Activated naive CD4-positive, alpha-beta T cell treated with anti-CD3 and anti-CD28 coated beads, Interleukin-2, amount 50 U/mL, for 24 hours (primary cell): ENCODE results near the gene GIMAP4.
"Not testable (repeated sequence)": the region's sequence is repeated elsewhere in the genome, so short reads cannot be mapped to it uniquely, and the experiment has no call there.

Source experiments
- H3K27ac Mint-ChIP-seq: one replicate; pipeline ENCODE4 v1.8.0; 2021; ENCODE audit warnings: mild to moderate bottlenecking, mixed read lengths
- H3K27me3 Mint-ChIP-seq: one replicate; pipeline ENCODE4 v1.8.0; 2021; ENCODE audit warnings: mixed read lengths
- H3K36me3 Mint-ChIP-seq: one replicate; pipeline ENCODE4 v1.8.0; 2021; ENCODE audit warnings: mixed read lengths
- H3K4me1 Mint-ChIP-seq: one replicate; pipeline ENCODE4 v1.8.0; 2021; ENCODE audit warnings: mixed read lengths
- H3K4me3 Mint-ChIP-seq: one replicate; pipeline ENCODE4 v1.8.0; 2021; ENCODE audit warnings: mild to moderate bottlenecking, mixed read lengths
- H3K9me3 Mint-ChIP-seq: one replicate; pipeline ENCODE4 v1.8.0; 2021; ENCODE audit warnings: mixed read lengths

The GIMAP4 gene

DNA sequence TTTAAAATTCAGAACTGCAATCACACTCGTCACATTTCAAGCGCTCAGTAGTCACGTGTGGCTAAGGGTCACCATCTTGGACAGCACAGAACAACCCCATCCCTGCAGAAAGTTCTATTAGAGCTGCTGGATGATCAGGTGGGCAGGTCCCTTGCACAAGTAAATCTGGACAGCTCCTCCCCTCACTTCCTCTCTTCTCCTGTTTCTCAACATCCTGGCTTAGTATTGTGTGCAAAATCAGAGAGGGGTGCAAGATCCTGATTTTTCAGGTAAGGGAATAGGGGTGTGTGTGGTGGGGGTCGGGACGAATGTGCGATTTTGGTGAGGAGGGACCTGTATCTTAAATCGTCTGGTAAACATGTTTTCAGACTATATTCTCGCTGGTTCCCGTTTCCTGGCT lies at the start of gene GIMAP4:
TSS of gene GIMAP4 (plus strand) at position 222 of the 400 bp plus-strand sequence. CDS start 2,512 bp downstream, outside the sequence.
- Mint-ChIP-seq H3K4me1 (peaks cover 74% of the 10 kb centered on the region), H3K4me3 (peak within 1 kb of the TSS; percentile 92), H3K27ac (peak within 1 kb of the TSS; percentile 97), H3K27me3 (no peaks in the 10 kb centered on the region), H3K9me3 (peaks cover 6% of the 10 kb centered on the region), H3K36me3 (peaks cover 30% of the 10 kb centered on the region)

DNA sequence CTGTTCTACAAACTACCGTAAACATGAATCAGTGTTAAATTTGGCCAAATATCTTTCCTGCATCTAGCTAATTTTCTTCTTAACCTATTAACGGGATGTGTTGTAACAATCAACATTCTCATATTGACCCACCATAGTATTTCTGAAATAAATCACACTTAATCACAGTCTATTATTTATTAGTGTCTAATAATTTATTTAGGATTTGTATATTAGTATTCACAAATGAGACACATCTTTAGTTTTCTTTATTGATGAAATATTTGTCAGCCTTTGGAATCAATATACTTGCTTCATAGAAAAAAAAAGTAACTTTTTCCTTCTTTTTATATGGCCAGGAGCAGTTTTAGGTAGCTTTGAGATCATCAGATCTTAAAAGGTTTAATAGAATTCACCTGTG lies 47.9 kb upstream of the GIMAP4 start:
- peak overlapping the region; percentile 97 for H3K4me3 Mint-ChIP-seq
- no peaks in the 10 kb centered on the region for H3K27me3 Mint-ChIP-seq
- H3K36me3 Mint-ChIP-seq: peaks cover 18% of the 10 kb centered on the region
- peaks cover 49% of the 10 kb centered on the region for H3K4me1 Mint-ChIP-seq
- H3K27ac Mint-ChIP-seq: peak overlapping the region; percentile 99
- no peaks in the 10 kb centered on the region for H3K9me3 Mint-ChIP-seq

DNA sequence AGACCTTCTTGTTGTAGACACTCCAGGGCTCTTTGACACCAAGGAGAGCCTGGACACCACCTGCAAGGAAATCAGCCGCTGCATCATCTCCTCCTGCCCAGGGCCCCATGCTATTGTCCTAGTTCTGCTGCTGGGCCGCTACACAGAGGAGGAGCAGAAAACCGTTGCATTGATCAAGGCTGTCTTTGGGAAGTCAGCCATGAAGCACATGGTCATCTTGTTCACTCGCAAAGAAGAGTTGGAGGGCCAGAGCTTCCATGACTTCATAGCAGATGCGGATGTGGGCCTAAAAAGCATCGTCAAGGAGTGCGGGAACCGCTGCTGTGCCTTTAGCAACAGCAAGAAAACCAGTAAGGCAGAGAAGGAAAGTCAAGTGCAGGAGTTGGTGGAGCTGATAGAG lies 47.0 kb upstream of the GIMAP4 start:
- H3K9me3 Mint-ChIP-seq: peaks cover 5% of the 10 kb centered on the region
- H3K27me3 Mint-ChIP-seq: no peaks in the 10 kb centered on the region
- H3K4me3 Mint-ChIP-seq: peak overlapping the region; percentile 97
- H3K27ac Mint-ChIP-seq: peak overlapping the region; percentile 99
- H3K4me1 Mint-ChIP-seq: peaks cover 55% of the 10 kb centered on the region
- H3K36me3 Mint-ChIP-seq: peaks cover 25% of the 10 kb centered on the region

DNA sequence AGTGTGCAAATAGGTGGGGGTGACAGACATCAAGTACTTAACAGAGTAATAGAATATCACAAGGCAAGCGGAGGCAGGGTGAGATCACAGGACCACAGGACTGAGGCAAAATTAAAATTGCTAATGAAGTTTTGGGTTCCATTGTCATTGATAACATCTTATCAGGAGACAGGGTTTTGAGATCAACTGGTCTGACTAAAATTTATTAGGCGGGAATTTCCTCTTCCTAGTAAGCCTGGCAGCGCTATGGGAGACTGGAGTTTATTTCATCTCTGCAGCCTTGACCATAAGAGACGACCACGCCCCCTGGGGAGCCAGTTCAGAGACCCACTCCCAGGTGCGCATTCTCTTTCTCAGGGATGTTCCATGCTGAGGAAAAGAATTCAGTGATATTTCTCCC lies 44.3 kb upstream of the GIMAP4 start:
- Mint-ChIP-seq H3K27ac (peak overlapping the region; percentile 99), H3K4me3 (peak overlapping the region; percentile 76), H3K9me3 (peaks cover 25% of the 10 kb centered on the region), H3K36me3 (peaks cover 42% of the 10 kb centered on the region), H3K4me1 (peaks cover 74% of the 10 kb centered on the region)
- H3K27me3 Mint-ChIP-seq: not testable (repeated sequence)

DNA sequence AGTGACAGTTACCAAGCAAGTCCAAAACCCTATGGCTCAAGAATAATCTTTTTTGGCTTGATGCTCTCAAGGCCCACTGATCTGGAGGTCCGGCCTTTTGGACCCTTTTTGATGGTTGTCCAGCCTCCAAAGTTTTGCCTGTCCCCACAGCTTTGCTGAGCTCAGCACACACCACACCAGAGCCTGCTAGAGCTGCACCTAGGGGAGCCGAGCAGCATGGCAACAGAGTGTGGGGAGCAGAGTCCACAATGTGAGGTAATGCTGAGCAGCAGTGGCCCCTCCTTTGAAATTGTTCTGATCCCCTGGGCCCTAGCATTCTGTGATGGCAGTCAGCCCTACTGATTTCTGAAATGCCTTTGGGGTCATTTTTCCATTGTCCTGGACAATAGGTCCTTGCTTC lies 43.2 kb upstream of the GIMAP4 start:
- no peaks in the 10 kb centered on the region for H3K27me3 Mint-ChIP-seq
- H3K9me3 Mint-ChIP-seq: peaks cover 29% of the 10 kb centered on the region
- no peak overlapping the region for H3K4me3 Mint-ChIP-seq
- peaks cover 48% of the 10 kb centered on the region for H3K36me3 Mint-ChIP-seq
- peak overlapping the region; percentile 99 for H3K27ac Mint-ChIP-seq
- H3K4me1 Mint-ChIP-seq: peaks cover 72% of the 10 kb centered on the region

DNA sequence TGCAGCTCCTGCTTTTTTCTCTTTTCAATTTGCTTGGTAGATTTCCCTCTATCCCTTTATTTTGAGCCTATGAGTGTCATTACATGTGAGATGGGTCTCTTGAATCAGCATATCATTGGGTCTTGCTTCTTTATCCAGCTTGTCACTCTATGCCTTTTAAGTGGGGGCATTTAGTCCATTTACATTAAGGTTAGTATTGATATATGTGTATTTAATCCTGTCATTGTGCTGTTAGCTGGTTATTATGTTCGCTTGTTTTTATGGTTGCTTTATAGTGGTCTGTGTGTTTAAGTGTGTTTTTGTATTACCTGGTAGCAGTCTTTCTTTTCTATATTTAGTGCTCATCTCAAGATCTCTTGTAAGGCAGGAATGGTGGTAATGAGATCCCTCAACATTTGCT lies 35.5 kb upstream of the GIMAP4 start:
- Mint-ChIP-seq H3K27ac (peak overlapping the region; percentile 53), H3K9me3 (peaks cover 56% of the 10 kb centered on the region), H3K4me1 (peaks cover 34% of the 10 kb centered on the region), H3K27me3 (no peaks in the 10 kb centered on the region), H3K4me3 (no peak overlapping the region), H3K36me3 (peaks cover 51% of the 10 kb centered on the region)

DNA sequence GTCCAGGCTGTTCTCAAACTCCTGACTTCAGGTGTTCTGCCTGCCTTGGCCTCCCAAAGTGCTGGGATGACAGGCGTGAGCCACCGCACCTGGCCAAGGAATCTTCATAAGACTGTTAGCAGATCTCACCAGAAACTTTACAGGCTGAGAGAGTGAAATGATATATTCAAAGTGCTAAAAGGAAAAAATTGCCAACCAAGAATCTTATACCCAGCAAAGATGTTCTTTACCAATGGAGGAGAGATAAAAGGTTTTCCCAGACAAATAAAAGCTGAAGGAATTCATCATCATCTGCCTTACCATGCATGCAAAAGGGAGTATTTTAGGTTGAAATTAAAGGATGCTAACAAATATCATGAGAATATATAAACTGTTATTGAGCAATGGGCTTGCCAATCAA lies 28.9 kb upstream of the GIMAP4 start:
- Mint-ChIP-seq H3K27me3 (no peaks in the 10 kb centered on the region), H3K9me3 (peaks cover 19% of the 10 kb centered on the region), H3K4me3 (no peak overlapping the region), H3K27ac (no peak overlapping the region), H3K36me3 (peaks cover 39% of the 10 kb centered on the region), H3K4me1 (peaks cover 19% of the 10 kb centered on the region)

DNA sequence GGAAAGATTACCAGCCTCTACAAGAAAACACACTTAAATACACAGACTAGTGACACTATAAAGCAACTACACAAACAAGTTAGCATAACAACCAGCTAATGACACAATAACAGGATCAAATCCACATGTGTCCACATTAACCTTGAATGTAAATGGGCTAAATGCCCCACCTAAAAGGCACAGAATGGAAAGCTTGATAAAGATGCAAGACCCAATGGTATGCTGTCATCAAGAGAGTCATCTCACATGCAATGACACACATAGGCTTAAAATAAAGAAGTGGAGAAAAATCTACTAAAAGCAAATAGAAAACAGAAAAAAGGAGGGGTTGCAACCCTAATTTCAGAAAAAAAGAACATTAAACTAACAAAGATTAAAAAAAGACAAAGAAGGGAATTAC lies 14.0 kb upstream of the GIMAP4 start:
- Mint-ChIP-seq H3K9me3 (peaks cover 20% of the 10 kb centered on the region), H3K4me1 (peaks cover 74% of the 10 kb centered on the region), H3K36me3 (peaks cover 32% of the 10 kb centered on the region), H3K27me3 (no peaks in the 10 kb centered on the region), H3K27ac (peak overlapping the region; percentile 94), H3K4me3 (peak overlapping the region; percentile 31)

DNA sequence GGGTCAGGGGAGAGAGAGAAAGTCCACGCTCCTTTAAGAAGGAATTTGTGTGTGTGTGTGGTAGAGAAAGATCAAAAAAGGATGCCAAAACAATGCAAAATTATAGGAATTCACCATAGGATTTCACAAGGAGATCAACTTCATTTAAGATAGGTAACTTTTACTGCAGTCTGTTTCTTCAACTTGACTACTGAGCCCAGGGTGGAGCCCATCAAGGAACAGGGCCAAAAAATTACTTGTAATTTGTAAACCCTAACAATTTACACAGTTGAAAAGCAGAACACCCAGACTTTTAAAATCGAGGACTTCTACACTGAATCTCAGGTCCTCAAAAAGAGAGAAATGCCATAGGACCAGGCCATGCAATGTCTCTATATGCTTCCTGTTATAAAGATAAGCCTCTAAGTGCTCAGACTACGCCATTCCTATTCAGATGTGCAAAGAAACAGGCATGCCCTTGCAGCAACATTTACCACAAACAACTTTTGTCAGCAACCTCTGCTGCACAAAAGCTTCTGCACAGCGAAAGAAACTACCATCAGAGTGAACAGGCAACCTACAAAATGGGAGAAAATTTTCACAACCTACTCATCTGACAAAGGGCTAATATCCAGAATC lies 10.6 kb upstream of the GIMAP4 start:
- Mint-ChIP-seq H3K27me3 (no peaks in the 10 kb centered on the region), H3K9me3 (peaks cover 18% of the 10 kb centered on the region), H3K27ac (peak overlapping the region; percentile 99), H3K4me3 (peak overlapping the region; percentile 73), H3K36me3 (peaks cover 22% of the 10 kb centered on the region), H3K4me1 (peaks cover 96% of the 10 kb centered on the region)

DNA sequence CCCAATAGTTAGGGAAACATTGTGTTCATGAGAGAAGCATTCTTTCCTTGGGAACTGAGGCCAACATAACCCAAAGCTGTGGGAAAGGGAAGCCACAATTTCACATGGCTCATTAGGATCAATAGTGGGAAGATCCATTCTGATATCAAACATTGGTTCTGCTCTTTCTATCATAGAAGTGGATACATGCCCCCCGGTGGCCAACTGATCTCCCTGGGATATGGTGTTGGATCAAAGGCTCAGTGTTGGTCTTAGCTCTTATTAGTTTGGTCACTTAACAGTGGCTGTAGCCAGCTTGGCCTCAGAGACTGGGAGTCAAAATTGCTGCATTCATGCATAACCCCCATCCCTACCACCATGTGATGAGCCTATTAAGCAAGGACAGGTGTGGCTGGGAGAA lies 6.7 kb upstream of the GIMAP4 start:
- Mint-ChIP-seq H3K4me1 (peaks cover 92% of the 10 kb centered on the region), H3K4me3 (no peak overlapping the region), H3K27ac (peak overlapping the region; percentile 81), H3K9me3 (no peaks in the 10 kb centered on the region), H3K27me3 (no peaks in the 10 kb centered on the region), H3K36me3 (peaks cover 6% of the 10 kb centered on the region)

DNA sequence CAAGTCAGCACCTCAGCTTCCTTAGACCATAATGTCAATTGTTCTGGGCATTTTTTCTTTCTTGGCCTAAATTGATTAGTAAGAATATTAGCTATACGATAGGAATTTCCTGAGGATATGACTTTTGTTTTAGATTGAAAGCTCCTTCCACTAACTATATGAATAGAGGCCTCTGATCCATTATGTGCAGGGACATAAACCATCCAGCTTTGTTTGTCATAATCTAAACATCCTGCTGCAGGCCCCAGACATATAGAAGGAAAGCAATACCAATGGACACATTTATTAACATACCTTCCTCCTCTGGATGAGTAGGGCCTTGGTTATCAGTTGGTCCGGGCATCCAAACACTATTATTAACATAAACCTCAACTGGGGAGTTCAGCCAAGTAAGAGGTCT lies 4.3 kb upstream of the GIMAP4 start:
- H3K36me3 Mint-ChIP-seq: peaks cover 4% of the 10 kb centered on the region
- H3K27me3 Mint-ChIP-seq: no peaks in the 10 kb centered on the region
- no peaks in the 10 kb centered on the region for H3K9me3 Mint-ChIP-seq
- peak overlapping the region; percentile 99 for H3K27ac Mint-ChIP-seq
- peak overlapping the region; percentile 86 for H3K4me3 Mint-ChIP-seq
- H3K4me1 Mint-ChIP-seq: peaks cover 84% of the 10 kb centered on the region

DNA sequence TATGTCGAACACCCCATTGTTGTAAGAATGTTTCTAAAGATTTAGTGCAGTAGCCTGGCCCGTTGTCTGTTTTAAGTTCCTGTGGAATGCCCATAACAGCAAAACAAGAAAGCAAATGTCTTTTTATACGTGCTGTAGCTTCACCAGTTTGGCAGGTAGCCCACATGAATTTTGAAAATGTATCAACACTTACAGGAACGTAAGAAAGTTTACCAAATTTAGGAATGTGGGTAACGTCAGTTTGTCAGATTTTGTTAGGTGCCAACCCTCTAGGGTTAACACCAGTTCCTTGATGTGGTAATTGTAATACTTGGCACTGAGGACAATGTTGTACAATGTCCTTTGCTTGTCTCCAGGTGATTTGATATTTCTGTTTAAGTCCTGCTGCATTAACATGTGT lies 3.2 kb upstream of the GIMAP4 start:
- H3K36me3 Mint-ChIP-seq: peaks cover 8% of the 10 kb centered on the region
- H3K4me1 Mint-ChIP-seq: peaks cover 78% of the 10 kb centered on the region
- no peaks in the 10 kb centered on the region for H3K27me3 Mint-ChIP-seq
- H3K27ac Mint-ChIP-seq: peak overlapping the region; percentile 99
- H3K9me3 Mint-ChIP-seq: no peaks in the 10 kb centered on the region
- H3K4me3 Mint-ChIP-seq: peak overlapping the region; percentile 86

DNA sequence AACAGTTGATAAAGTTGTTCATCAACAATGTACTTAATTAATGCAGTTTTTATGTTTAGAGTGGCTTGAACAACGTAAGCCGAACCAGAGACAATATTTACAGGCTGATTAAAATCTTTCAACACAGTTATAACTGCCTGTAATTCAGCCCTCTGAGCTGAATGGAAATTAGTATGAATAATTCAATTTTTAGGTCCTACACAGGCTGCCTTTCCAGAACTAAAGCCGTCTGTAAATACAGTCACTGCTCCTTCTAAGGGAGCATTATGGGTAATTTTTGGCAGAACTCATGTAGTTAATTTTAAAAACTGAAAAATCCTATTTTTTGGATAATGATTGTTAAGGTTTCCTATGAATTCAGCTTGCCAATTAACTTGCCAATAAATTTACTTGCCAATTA lies 2.6 kb upstream of the GIMAP4 start:
- H3K4me3 Mint-ChIP-seq: peak overlapping the region; percentile 86
- H3K27me3 Mint-ChIP-seq: no peaks in the 10 kb centered on the region
- peaks cover 13% of the 10 kb centered on the region for H3K36me3 Mint-ChIP-seq
- H3K9me3 Mint-ChIP-seq: peaks cover 4% of the 10 kb centered on the region
- H3K27ac Mint-ChIP-seq: peak overlapping the region; percentile 99
- peaks cover 78% of the 10 kb centered on the region for H3K4me1 Mint-ChIP-seq

DNA sequence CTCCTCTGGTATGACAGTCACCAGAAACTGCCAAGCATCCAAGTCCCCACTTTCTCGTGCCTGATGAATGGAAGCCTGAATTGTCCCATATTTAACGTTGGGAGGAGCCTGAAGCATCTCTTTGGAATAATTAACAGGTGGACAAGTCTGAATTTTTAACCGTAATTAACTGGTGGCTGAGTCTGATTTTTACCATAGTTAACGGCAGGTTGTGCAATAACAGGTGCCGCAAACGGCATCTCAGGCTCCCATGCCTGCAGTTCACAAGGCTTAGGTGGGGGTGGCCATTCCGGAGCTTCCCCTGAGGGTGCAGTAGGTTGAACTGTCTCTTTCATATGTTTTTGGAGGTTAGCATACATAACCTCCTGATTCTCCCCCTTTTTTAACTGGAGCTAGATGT lies 2.0 kb upstream of the GIMAP4 start:
- Mint-ChIP-seq H3K27ac (peak overlapping the region; percentile 99), H3K4me1 (peaks cover 79% of the 10 kb centered on the region), H3K36me3 (peaks cover 15% of the 10 kb centered on the region), H3K27me3 (no peaks in the 10 kb centered on the region), H3K4me3 (peak overlapping the region; percentile 86), H3K9me3 (peaks cover 6% of the 10 kb centered on the region)

DNA sequence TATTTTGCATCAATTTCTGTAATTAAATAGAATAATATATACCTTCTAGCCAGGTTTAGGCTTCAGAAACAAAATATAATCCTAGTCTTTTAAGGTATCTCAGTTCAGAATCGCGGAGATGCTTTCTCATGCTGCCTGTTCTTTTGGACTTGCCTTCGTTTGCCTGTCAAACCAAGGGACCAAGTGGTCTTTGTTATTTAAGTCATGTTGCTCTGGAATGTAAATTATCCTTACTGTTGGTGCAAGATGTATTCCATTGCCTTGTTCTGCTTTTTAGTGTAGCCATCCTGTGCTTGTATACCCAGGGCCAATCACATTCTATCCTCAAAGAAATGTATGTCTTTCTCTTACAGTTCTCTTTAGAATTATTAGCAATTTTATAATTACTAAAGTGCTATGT lies 1.1 kb upstream of the GIMAP4 start:
- Mint-ChIP-seq H3K27me3 (no peaks in the 10 kb centered on the region), H3K36me3 (peaks cover 23% of the 10 kb centered on the region), H3K4me1 (peaks cover 79% of the 10 kb centered on the region), H3K4me3 (peak overlapping the region; percentile 92), H3K27ac (peak overlapping the region; percentile 97), H3K9me3 (peaks cover 6% of the 10 kb centered on the region)

DNA sequence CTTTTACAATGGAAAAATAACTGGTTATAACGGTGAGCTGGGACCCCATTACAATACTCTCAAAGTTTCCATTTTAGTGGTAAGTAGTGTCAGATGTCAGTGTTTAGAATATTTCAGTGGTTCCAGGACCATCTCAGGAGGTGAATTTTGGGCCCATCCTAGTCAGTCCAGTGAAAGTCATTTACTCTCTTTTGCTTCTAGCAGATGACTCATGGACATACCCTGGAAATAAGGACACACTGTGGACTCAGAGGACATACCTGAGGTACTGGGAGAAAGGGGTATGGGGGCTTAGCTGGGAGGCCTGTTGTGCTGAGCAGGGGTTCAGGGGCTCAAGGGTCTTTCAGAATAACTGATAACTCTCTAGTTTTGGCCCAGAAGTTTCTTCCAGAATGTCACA lies 618 bp upstream of the GIMAP4 start:
- Mint-ChIP-seq H3K4me1 (peaks cover 75% of the 10 kb centered on the region), H3K27ac (peak overlapping the region; percentile 97), H3K4me3 (peak overlapping the region; percentile 92), H3K9me3 (peaks cover 6% of the 10 kb centered on the region), H3K36me3 (peaks cover 24% of the 10 kb centered on the region), H3K27me3 (no peaks in the 10 kb centered on the region)

DNA sequence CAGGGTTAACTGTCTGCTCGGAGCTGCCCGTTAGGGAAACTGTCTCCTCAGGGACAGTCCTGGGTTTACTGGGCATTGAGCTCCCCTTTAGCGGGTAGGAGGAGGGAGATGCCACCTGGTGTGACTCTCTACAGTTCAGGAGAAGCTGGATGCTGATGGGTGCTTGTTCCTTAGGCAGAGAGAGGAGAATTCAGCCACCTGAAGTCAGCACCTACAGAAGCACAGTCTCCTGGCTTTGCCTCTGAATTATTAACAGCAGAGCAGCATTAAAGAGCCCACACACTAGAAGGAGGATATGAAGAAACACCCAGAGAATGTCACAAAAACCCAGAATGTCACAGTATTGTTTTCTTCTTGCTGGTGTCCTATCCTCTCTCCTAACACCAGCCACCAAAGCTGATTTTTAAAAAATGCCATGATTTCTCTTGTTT lies 696 bp downstream of the GIMAP4 start:
- Mint-ChIP-seq H3K9me3 (peaks cover 14% of the 10 kb centered on the region), H3K4me1 (peaks cover 74% of the 10 kb centered on the region), H3K27ac (peak overlapping the region; percentile 97), H3K27me3 (no peaks in the 10 kb centered on the region), H3K4me3 (peak overlapping the region; percentile 92), H3K36me3 (peaks cover 36% of the 10 kb centered on the region)
